Lower lobe of right lung (tissue), 2 donors: ENCODE measurements around the gene TMEM212. TPM values are rescaled to one million over a fixed set of nuclear protein-coding genes. Genes with fewer than 3 reads are reported as not detected.

Source experiments
- ATAC-seq, 2 donors: fragments of 200-7000 bp; cut with Tn5 transposase; one replicate each; pipeline ENCODE4 v1.9.1; 2020 to 2022; ENCODE audit warnings: mild to moderate bottlenecking in 2 of 2, moderate library complexity in 2 of 2
- DNase-seq: peaks from one replicate; pipeline ENCODE4 v3.0.0-alpha.2; 2020
- H3K27ac ChIP-seq: fragments of 200-600 bp; one replicate; pipeline ENCODE4 v1.8.0; 2022
- H3K27me3 ChIP-seq: fragments of 200-600 bp; one replicate; pipeline ENCODE4 v1.8.0; 2022; ENCODE audit warnings: low read depth
- H3K36me3 ChIP-seq: fragments of 200-600 bp; one replicate; pipeline ENCODE4 v1.8.0; 2022; ENCODE audit warnings: mild to moderate bottlenecking
- H3K4me1 ChIP-seq: fragments of 200-600 bp; one replicate; pipeline ENCODE4 v1.8.0; 2022
- H3K4me3 ChIP-seq: fragments of 200-600 bp; one replicate; pipeline ENCODE4 v1.8.0; 2022; ENCODE audit warnings: mild to moderate bottlenecking
- H3K9me3 ChIP-seq: fragments of 200-600 bp; one replicate; pipeline ENCODE4 v1.8.0; 2022
- CTCF ChIP-seq: fragments of 200-600 bp; IDR thresholded peaks from one replicate; pipeline ENCODE4 v1.8.0; 2022; ENCODE audit warnings: antibody characterized with exemption, mild to moderate bottlenecking
- intact Hi-C: fragments of 100-400 bp; cut with DNase I; formaldehyde crosslinking; loops from one replicate; pipeline ENCODE4 v1.11.0; 2022
- total RNA-seq: library from RNA; stranded (reverse); fragmentation: NEBNext Ultra II Directional; extraction: Animal tissue kit (Norgen Biotek cat#: 25700); gene quantifications from one replicate; pipeline ENCODE4 v1.2.1, GENCODE V29; 2021
- donor health status: DM: no; HTN: yes; CAD: no; lungs with severe emphysema.

Gene TMEM212
- total RNA-seq, 1 donor from 2014 or later = 5.2 TPM

GRCh38 chr3:171822431-171823106, 20.6 kb upstream of the TMEM212 start:
- Histone ChIP-seq H3K27me3 (no peaks in the 10 kb centered on the region), H3K36me3 (no peaks in the 10 kb centered on the region), H3K27ac (no peak overlapping the region), H3K4me1 (peaks cover 13% of the 10 kb centered on the region), H3K4me3 (no peak overlapping the region), H3K9me3 (no peaks in the 10 kb centered on the region)
- intact Hi-C loops = no loop called here
- no peak for ATAC-seq
- no peak for TF ChIP-seq CTCF
- no peak for DNase-seq

- Histone ChIP-seq H3K4me3 (no peak overlapping the region), H3K36me3 (no peaks in the 10 kb centered on the region), H3K27me3 (no peaks in the 10 kb centered on the region), H3K9me3 (no peaks in the 10 kb centered on the region), H3K4me1 (peaks cover 20% of the 10 kb centered on the region), H3K27ac (no peak overlapping the region)
- ATAC-seq (peak; percentile 30 to 57), DNase-seq (peak; percentile 53)
- intact Hi-C loops = no loop called here
- no peak for TF ChIP-seq CTCF
Measured at GRCh38 chr3:171824116-171824515, 19.0 kb upstream of the TMEM212 start.

GRCh38 chr3:171824824-171825221, 18.3 kb upstream of the TMEM212 start:
- H3K9me3 ChIP-seq = no peaks in the 10 kb centered on the region
- no peak overlapping the region for H3K27ac ChIP-seq
- H3K4me1 ChIP-seq = peaks cover 27% of the 10 kb centered on the region
- intact Hi-C loops = no loop called here
- no peaks in the 10 kb centered on the region for H3K27me3 ChIP-seq
- H3K4me3 ChIP-seq = no peak overlapping the region
- ATAC-seq = no peak
- TF ChIP-seq CTCF = no peak
- no peak for DNase-seq
- no peaks in the 10 kb centered on the region for H3K36me3 ChIP-seq

- Histone ChIP-seq H3K36me3 (no peaks in the 10 kb centered on the region), H3K4me1 (peaks cover 32% of the 10 kb centered on the region), H3K9me3 (no peaks in the 10 kb centered on the region), H3K4me3 (no peak overlapping the region), H3K27me3 (no peaks in the 10 kb centered on the region), H3K27ac (peak overlapping the region; percentile 26)
- intact Hi-C loops = no loop called here
- no peak for DNase-seq
- peak; percentile 27 to 62 for ATAC-seq
- TF ChIP-seq CTCF = no peak
Measured at GRCh38 chr3:171825222-171825828, 17.8 kb upstream of the TMEM212 start.

GRCh38 chr3:171827385-171827784, 15.8 kb upstream of the TMEM212 start:
- no peak for ATAC-seq
- peaks cover 34% of the 10 kb centered on the region for H3K4me1 ChIP-seq

More at GRCh38 chr3:171827385-171827784, 15.8 kb upstream of the TMEM212 start:
- no peak for TF ChIP-seq CTCF
- Histone ChIP-seq H3K9me3 (no peaks in the 10 kb centered on the region), H3K27ac (no peak overlapping the region), H3K4me3 (no peak overlapping the region), H3K27me3 (no peaks in the 10 kb centered on the region), H3K36me3 (no peaks in the 10 kb centered on the region)
- no peak for DNase-seq
- intact Hi-C loops = no loop called here
